Motor neuron (in vitro differentiated cells): ENCODE results near the gene ACTL7B. TPM values are rescaled to one million over a fixed set of nuclear protein-coding genes. Genes with fewer than 3 reads are reported as not detected.
"Not testable (repeated sequence)": the region's sequence is repeated elsewhere in the genome, so short reads cannot be mapped to it uniquely, and the experiment has no call there.

ENCODE experiments used
- ATAC-seq, 8 experiments: fragments of 200-7000 bp; cut with Tn5 transposase; replicated peaks in 6 of 8; 2 replicates each; pipeline ENCODE4 v1.8.0; 2021; ENCODE audit warnings: mild to moderate bottlenecking in 8 of 8, moderate library complexity in 8 of 8
- H3K27ac ChIP-seq, 2 donors: fragments of 250-450 bp; sonication (Bioruptor Pico); 2 replicates each; pipeline ENCODE4 v1.9.0; 2021; ENCODE audit warnings: antibody characterized with exemption in 2 of 2, mild to moderate bottlenecking in 2 of 2, moderate library complexity in 1 of 2
- H3K4me1 ChIP-seq, 2 donors: fragments of 250-450 bp; sonication (Bioruptor Pico); replicated peaks in 1 of 2; 2 replicates each; pipeline ENCODE4 v1.6.1; 2021; ENCODE audit warnings: antibody characterized with exemption in 2 of 2, mild to moderate bottlenecking in 2 of 2, moderate library complexity in 1 of 2
- H3K4me3 ChIP-seq, 5 donors: fragments of 250-450 bp; sonication (Bioruptor Pico); 2 replicates each; pipeline ENCODE4 v1.9.0; 2021; ENCODE audit warnings: antibody characterized with exemption in 5 of 5, mild to moderate bottlenecking in 5 of 5, moderate library complexity in 4 of 5
- WGBS, 10 experiments: fragments of 450-650 bp; shearing (Covaris generic); methylation state at CpG; one replicate each; pipeline ENCODE4 v1.0.0; 2022; 5-methylcytosine and 5-hydroxymethylcytosine counted together
- in situ Hi-C, 9 experiments: fragments of 400-800 bp; cut with MboI; loops; one replicate each; pipeline ENCODE4 v1.15.0; 2021; ENCODE audit warnings: low sequenced_read_pairs in 9 of 9, low pct_unique_long_range_greater_than_20kb in 2 of 9; ENCODE audit not compliant: unreplicated experiment in 9 of 9
- total RNA-seq, 8 experiments: library from RNA; unstranded; fragments of 300-600 nt; gene quantifications; 2 replicates each; pipeline versions ENCODE4 v1.2.3 to v1.2.4, GENCODE V29; 2022

Gene ACTL7B
- total RNA-seq, 8 experiments from 2014 or later = 0.05 to 0.57 (median 0.20) TPM; not detected in 1

GRCh38 chr9:108851138-108851537 is 4.6 kb downstream of the ACTL7B start:
- WGBS, 10 experiments = 52 to 100% (median 80%) methylated on average over 1 to 2 of the region's 3 CpGs; no CpG with 5 or more reads in 3 of the 10 experiments
- in situ Hi-C loops = loop anchor here in 1 of 9 experiments (25.0 kb wide), 1 partner anchor 89 kb away; no protein-coding TSS in a partner anchor

GRCh38 chr9:108850293-108850897 is 5.4 kb downstream of the ACTL7B start:
- no peaks in the 10 kb centered on the region for H3K4me1 ChIP-seq
- in situ Hi-C loops = loop anchor here in 1 of 9 experiments (25.0 kb wide), 1 partner anchor 88 kb away; no protein-coding TSS in a partner anchor
- 0 to 100% (median 88%) methylated on average over 1 to 3 of the region's 3 CpGs; no CpG with 5 or more reads in 2 of the 10 experiments for WGBS, 10 experiments
- no peak overlapping the region for H3K27ac ChIP-seq
- no peak overlapping the region for H3K4me3 ChIP-seq
- peak in 2 of 8 experiments; percentile 31 to 40 for ATAC-seq

More at GRCh38 chr9:108851138-108851537, 4.6 kb downstream of the ACTL7B start:
- no peak overlapping the region for H3K27ac ChIP-seq
- no peak overlapping the region for H3K4me3 ChIP-seq
- H3K4me1 ChIP-seq = no peaks in the 10 kb centered on the region
- ATAC-seq = no peak

DNA sequence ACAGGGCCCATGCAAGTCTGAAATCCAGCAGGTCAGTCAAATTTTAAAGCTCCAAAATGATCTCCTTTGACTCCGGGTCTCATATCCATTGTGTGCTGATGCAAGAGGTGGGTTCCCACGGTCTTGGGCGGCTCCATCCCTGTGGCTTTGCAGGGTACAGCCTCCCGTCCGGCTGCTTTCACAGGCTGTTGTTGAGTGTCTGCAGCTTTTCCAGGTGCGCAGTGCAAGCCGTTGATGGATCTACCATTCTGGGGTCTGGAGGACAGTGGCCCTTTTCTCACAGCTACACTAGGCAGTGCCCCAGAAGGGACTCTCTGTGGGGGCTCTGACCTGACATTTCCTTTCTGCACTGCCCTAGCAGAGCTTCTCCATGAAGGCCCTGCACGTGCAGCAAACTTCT is 7.5 kb downstream of the ACTL7B start:
- ATAC-seq = peak in 1 of 8 experiments; percentile 3
- H3K27ac ChIP-seq, H3K4me1 ChIP-seq, in situ Hi-C loops, H3K4me3 ChIP-seq: not testable (repeated sequence)
- WGBS, 10 experiments = 40 to 100% (median 84%) methylated on average over 1 to 5 of the region's 8 CpGs; no CpG with 5 or more reads in 6 of the 10 experiments

GRCh38 chr9:108845947-108846346 is 9.8 kb downstream of the ACTL7B start:
- WGBS, 10 experiments = 21 to 83% (median 64%) methylated on average over 1 to 2 of the region's 2 CpGs; no CpG with 5 or more reads in 1 of the 10 experiments
- Histone ChIP-seq H3K4me3 (no peak overlapping the region), H3K27ac (no peak overlapping the region), H3K4me1 (no peaks in the 10 kb centered on the region)
- no peak for ATAC-seq
- in situ Hi-C loops = no loop called here

- in situ Hi-C loops = no loop called here
- 48 to 90% (median 83%) methylated on average over 1 to 5 of the region's 5 CpGs; no CpG with 5 or more reads in 2 of the 10 experiments for WGBS, 10 experiments
These were observed 10.3 kb downstream of the ACTL7B start for GRCh38 chr9:108845507-108845906.

DNA sequence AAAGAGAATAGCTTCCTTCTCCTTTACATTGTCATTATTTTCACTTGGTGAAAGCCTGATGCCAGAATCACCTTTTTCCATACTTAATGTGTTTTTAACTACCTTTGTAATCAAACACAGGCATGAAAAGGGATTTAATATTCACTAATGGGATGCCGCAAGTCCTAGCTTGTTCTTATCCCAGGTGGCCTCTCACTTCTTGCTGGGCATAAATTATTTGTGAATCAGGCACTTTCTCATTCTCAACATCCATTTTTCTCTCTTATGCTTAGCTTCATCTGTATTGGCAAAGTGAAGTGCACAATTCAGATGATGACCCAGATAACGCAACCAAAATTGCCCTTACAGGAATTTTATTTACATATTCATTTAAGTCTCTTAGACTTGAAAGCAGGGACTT is 10.9 kb downstream of the ACTL7B start:
- ATAC-seq = peak in 4 of 8 experiments; percentile 10 to 63 (median 38)
- 8 to 83% (median 68%) methylated on average over 1 to 2 of the region's 2 CpGs for WGBS, 10 experiments
- Histone ChIP-seq H3K4me1 (no peaks in the 10 kb centered on the region), H3K4me3 (no peak overlapping the region), H3K27ac (no peak overlapping the region)
- in situ Hi-C loops = no loop called here

More at GRCh38 chr9:108845507-108845906, 10.3 kb downstream of the ACTL7B start:
- no peaks in the 10 kb centered on the region for H3K4me1 ChIP-seq
- ATAC-seq = peak in 1 of 8 experiments; percentile 65
- H3K27ac ChIP-seq = no peak overlapping the region
- no peak overlapping the region for H3K4me3 ChIP-seq

DNA sequence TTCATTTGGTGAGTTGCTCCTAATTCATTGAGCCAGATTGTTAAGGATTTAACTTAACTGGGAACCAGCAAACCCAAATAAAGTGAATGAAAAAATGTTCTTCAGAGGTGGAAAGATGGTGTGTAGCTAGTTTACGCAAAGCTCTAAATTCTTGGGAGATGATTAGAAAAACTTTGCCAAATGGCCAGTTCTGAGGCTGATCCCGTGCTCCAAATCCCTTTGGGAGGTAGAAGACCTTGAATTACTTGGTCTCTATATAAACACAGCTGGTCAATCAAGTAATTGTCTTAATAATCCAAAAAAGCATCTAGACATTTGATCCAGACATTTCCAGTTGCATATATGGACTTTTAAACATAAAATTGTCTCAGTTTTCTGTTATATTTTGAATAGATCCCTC is 11.4 kb downstream of the ACTL7B start:
- in situ Hi-C loops = no loop called here
- Histone ChIP-seq H3K27ac (no peak overlapping the region), H3K4me1 (no peaks in the 10 kb centered on the region), H3K4me3 (no peak overlapping the region)
- ATAC-seq = no peak
- 33 to 100% (median 60%) methylated on average over 1 to 2 of the region's 2 CpGs; no CpG with 5 or more reads in 1 of the 10 experiments for WGBS, 10 experiments

GRCh38 chr9:108842610-108843295 is 13.0 kb downstream of the ACTL7B start:
- in situ Hi-C loops = no loop called here
- ATAC-seq = no peak
- Histone ChIP-seq H3K4me3 (no peak overlapping the region), H3K4me1 (no peaks in the 10 kb centered on the region), H3K27ac (no peak overlapping the region)
- WGBS, 10 experiments = 40 to 92% (median 80%) methylated on average over 1 to 13 of the region's 16 CpGs; no CpG with 5 or more reads in 1 of the 10 experiments

DNA sequence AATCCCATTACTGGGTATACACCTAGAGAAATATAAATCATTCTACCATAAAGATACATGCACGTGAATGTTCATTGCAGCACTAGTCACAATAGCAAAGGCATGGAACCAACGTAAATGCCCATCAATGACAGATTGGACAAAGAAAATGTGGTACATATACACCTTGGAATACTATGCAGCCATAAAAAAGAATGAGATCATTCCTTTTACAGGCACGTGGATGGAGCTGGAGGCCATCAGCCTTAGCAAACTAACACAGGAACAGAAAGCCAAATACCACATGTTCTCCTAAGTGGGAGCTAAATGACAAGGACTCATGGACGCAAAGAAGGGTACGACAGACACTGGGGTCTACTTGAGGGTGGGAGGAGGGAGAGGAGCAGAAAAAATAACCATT is 16.2 kb downstream of the ACTL7B start:
- H3K27ac ChIP-seq, H3K4me3 ChIP-seq, ATAC-seq, H3K4me1 ChIP-seq, in situ Hi-C loops: not testable (repeated sequence)
- 27 to 90% (median 70%) methylated on average over 2 to 5 of the region's 5 CpGs for WGBS, 10 experiments

- H3K4me1 ChIP-seq = no peaks in the 10 kb centered on the region
- no peak overlapping the region for H3K4me3 ChIP-seq
- in situ Hi-C loops = no loop called here
- 0 to 100% (median 81%) methylated on average over 1 to 6 of the region's 6 CpGs for WGBS, 10 experiments
- no peak overlapping the region for H3K27ac ChIP-seq
- no peak for ATAC-seq
These were observed 17.8 kb downstream of the ACTL7B start for GRCh38 chr9:108838017-108838416.

GRCh38 chr9:108837530-108837929 is 18.3 kb downstream of the ACTL7B start:
- Histone ChIP-seq H3K4me3 (no peak overlapping the region), H3K4me1 (no peaks in the 10 kb centered on the region), H3K27ac (no peak overlapping the region)
- ATAC-seq = no peak
- in situ Hi-C loops = no loop called here
- WGBS, 10 experiments = 27 to 88% (median 67%) methylated on average over 1 to 4 of the region's 4 CpGs; no CpG with 5 or more reads in 1 of the 10 experiments

GRCh38 chr9:108836781-108837180 is 19.0 kb downstream of the ACTL7B start:
- no peak for ATAC-seq
- in situ Hi-C loops = no loop called here
- Histone ChIP-seq H3K27ac (no peak overlapping the region), H3K4me1 (no peaks in the 10 kb centered on the region), H3K4me3 (no peak overlapping the region)
- 43 to 94% (median 73%) methylated on average over 1 to 4 of the region's 5 CpGs; no CpG with 5 or more reads in 3 of the 10 experiments for WGBS, 10 experiments

- in situ Hi-C loops = no loop called here
- Histone ChIP-seq H3K27ac (no peak overlapping the region), H3K4me3 (no peak overlapping the region), H3K4me1 (no peaks in the 10 kb centered on the region)
- no peak for ATAC-seq
- 82 to 100% (median 93%) methylated on average over 2 to 7 of the region's 9 CpGs; no CpG with 5 or more reads in 3 of the 10 experiments for WGBS, 10 experiments
These were observed 19.5 kb downstream of the ACTL7B start for GRCh38 chr9:108836319-108836718.
